Measurements from ENCODE around the gene MAN2A2. TPM values are rescaled to one million over a fixed set of nuclear protein-coding genes. Genes with fewer than 3 reads are reported as not detected.
"Not testable (repeated sequence)": the region's sequence is repeated elsewhere in the genome, so short reads cannot be mapped to it uniquely, and the experiment has no call there.

Gene MAN2A2
- total RNA-seq, 2 experiments from 2014 or later = 108 to 111 TPM

DNA sequence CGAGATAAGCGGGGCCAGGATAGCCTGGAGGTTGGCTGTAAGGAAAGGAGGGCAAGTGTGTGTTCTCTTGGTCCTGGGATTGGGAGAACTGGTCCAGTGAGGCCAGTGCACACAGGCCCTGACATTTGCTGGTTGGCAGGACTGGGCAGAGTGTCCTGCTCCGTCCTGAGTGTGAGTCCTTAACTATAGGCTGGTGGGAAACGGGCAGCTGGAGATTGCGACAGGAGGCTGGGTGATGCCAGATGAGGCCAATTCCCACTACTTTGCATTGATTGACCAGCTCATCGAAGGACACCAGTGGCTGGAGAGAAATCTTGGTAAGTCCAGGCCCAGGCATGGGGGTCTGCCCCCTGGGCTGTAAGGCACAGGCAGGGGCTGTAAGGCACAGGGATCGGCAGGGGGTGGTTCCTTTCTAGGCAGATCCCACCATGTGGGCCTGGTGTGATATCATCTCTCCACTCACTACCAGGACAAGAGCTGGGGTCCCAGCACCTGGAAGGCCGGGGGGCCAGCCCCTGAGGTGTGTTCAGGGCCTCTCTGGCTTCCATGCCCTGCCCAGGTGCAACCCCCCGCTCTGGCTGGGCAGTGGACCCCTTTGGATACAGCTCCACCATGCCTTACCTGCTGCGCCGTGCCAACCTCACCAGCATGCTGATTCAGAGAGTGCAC lies 3.2 kb downstream of the MAN2A2 start:
- no peak overlapping the region for H3K4me3 Mint-ChIP-seq
- POLR2A ChIA-PET = interaction anchor here (1.6 to 7.0 kb wide), 2 partner anchors 16 to 26 kb away, joined by 4 to 141 read pairs; partner anchors contain the start of genes HDDC3 and UNC45A
- no peak overlapping the region for H3K27ac Mint-ChIP-seq
- peaks cover 20% of the 10 kb centered on the region for H3K4me1 Mint-ChIP-seq
- DNase-seq = no peak
- H3K36me3 Mint-ChIP-seq = peaks cover 15% of the 10 kb centered on the region
- no peak for ATAC-seq (ENCODE audit: low read depth)
- H3K9me3 Mint-ChIP-seq = no peaks in the 10 kb centered on the region
- H3K27me3 Mint-ChIP-seq = no peaks in the 10 kb centered on the region

DNA sequence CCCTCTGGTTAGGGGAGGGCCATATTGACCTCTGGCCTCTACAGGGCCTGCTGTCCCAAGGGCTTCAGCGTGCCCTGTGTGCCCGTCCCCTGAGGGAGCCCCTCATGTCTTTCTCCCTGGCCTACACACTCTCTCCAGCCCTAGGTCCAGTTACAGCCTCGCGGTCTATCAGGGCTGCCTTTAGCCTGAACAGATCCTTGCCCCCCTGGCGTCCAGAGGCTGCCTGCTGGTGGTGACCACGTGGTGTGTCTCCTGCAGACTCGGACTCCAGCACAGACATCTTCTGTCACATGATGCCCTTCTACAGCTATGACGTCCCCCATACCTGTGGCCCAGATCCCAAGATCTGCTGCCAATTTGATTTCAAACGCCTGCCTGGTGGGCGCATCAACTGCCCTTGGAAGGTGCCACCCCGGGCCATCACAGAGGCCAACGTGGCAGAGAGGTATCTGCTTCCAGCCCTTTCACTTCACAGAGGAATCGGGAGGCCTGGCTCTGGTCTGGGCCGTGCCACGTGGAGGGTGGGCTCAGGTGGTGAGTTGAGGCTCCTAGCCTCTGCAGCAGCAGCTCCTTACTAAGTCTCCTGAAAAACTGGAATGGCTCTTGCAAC lies 4.1 kb downstream of the MAN2A2 start:
- no peak overlapping the region for H3K4me3 Mint-ChIP-seq
- ATAC-seq (ENCODE audit: low read depth) (no peak), DNase-seq (no peak)
- no peaks in the 10 kb centered on the region for H3K9me3 Mint-ChIP-seq
- H3K36me3 Mint-ChIP-seq = peaks cover 16% of the 10 kb centered on the region
- no peak overlapping the region for H3K27ac Mint-ChIP-seq
- H3K4me1 Mint-ChIP-seq = peaks cover 12% of the 10 kb centered on the region
- POLR2A ChIA-PET = interaction anchor here (7.0 kb wide), 1 partner anchor 25 kb away, joined by 141 read pairs; the partner anchor contains the start of genes HDDC3 and UNC45A
- no peaks in the 10 kb centered on the region for H3K27me3 Mint-ChIP-seq

DNA sequence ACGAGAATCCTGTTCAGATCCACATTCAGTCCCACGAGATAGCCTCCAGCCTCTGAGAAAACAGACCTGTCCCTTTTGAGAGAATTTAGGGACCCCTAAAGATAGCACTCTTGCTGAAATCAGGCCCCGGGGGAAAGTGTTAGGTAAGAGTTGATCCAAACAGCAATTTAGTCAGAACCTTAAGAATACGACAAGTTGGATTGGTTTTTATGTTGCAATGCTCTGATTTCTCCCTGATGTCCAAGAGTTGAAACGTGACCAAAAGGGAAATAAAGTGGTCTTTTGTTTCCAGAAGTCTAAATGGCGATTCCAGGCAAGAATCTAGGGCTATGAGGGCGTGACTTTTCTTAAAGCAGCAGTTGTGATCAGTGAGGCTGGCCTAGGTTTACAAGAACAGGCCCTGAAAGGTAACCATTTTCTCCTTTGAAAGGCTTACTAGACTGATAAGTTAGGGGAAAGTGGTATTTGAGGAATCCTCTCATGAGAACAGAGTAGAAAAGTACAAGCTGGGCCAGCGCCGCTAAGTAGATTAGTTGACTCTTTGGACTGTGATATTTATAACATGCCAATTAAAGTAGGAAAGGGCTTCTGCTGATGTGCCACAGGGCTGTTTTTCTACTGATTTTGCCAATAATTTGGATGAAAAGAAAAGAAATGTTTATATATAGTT lies 4.9 kb downstream of the MAN2A2 start:
- ATAC-seq (ENCODE audit: low read depth) = no peak
- H3K4me1 Mint-ChIP-seq = peaks cover 11% of the 10 kb centered on the region
- H3K36me3 Mint-ChIP-seq = peaks cover 16% of the 10 kb centered on the region
- POLR2A ChIA-PET = no interaction called here
- DNase-seq = no peak
- H3K27ac Mint-ChIP-seq = no peak overlapping the region
- no peaks in the 10 kb centered on the region for H3K9me3 Mint-ChIP-seq
- no peak overlapping the region for H3K4me3 Mint-ChIP-seq
- H3K27me3 Mint-ChIP-seq = no peaks in the 10 kb centered on the region

DNA sequence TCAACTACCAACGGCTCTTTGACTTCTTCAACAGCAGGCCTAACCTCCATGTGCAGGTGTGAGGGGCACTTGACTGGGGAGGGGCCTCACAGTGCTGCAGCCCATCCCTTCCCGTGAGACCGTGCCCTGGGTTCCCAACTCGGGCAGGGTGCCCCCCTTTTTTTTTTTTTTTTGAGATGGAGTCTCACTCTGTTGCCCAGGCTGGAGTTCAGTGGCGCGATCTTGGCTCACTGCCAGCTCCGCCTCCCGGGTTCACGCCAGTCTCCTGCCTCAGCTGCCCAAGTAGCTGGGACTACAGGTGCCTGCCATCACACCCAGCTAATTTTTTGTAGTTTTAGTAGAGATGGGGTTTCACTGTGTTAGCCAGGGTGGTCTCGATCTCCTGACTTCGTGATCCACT lies 6.3 kb downstream of the MAN2A2 start:
- ATAC-seq (ENCODE audit: low read depth); H3K27ac Mint-ChIP-seq; POLR2A ChIA-PET; DNase-seq; H3K4me3 Mint-ChIP-seq; H3K9me3 Mint-ChIP-seq; H3K27me3 Mint-ChIP-seq; H3K4me1 Mint-ChIP-seq: not testable (repeated sequence)
- peaks cover 16% of the 10 kb centered on the region for H3K36me3 Mint-ChIP-seq

DNA sequence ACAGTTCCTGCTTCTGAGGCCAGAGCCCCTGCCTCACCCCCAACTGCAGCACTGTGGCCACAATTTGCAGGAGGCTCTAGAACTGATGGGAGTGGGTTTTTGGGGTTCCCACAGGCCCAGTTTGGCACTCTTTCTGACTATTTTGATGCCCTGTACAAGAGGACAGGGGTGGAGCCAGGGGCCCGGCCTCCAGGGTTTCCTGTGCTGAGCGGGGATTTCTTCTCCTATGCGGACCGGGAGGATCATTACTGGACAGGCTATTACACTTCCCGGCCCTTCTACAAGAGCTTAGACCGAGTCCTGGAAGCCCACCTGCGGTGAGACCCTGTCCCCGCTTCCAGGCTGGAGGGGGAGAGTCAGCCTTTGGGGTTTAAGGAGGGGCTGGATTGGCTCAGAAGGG lies 6.9 kb downstream of the MAN2A2 start:
- H3K36me3 Mint-ChIP-seq = peaks cover 16% of the 10 kb centered on the region
- H3K4me1 Mint-ChIP-seq = peaks cover 3% of the 10 kb centered on the region
- no peak overlapping the region for H3K27ac Mint-ChIP-seq
- no peaks in the 10 kb centered on the region for H3K27me3 Mint-ChIP-seq
- POLR2A ChIA-PET = interaction anchor here (1.2 kb wide), 1 partner anchor 12 kb away, joined by 3 read pairs; no protein-coding TSS in a partner anchor
- no peaks in the 10 kb centered on the region for H3K9me3 Mint-ChIP-seq
- DNase-seq (no peak), ATAC-seq (ENCODE audit: low read depth) (no peak)
- H3K4me3 Mint-ChIP-seq = no peak overlapping the region

DNA sequence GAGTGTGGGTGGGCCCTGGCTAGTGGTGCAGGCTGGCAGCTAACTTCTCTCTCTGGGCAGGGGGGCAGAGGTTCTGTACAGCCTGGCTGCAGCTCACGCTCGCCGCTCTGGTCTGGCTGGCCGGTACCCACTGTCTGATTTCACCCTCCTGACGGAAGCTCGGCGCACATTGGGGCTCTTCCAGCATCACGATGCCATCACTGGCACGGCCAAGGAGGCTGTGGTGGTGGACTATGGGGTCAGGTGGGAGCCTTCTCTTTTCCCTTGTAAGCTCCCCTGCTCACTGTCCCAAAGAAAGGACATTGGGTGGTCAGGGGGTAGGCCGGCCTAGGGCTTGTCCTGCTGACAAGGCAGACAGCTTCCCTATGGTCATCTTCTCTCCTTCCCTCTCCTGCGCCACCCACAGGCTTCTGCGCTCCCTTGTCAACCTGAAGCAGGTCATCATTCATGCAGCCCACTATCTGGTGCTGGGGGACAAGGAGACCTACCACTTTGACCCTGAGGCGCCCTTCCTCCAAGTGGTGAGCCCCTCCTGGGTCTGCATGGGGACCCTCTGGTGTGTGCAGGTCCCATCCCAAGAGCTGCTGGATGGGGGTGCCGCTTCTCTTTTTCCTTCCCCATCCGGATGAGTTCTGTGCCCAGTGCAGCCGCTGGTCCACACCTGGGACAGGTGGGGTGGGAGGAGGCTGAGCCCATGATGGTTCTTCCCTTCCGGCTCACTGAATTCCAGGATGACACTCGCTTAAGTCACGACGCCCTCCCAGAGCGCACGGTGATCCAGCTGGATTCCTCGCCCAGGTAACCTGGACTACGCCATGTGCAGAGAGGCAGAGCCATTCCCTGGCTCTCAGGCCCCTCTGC lies 7.6 kb downstream of the MAN2A2 start:
- Mint-ChIP-seq H3K36me3 (peaks cover 12% of the 10 kb centered on the region), H3K4me3 (no peak overlapping the region), H3K27ac (no peak overlapping the region), H3K27me3 (no peaks in the 10 kb centered on the region), H3K9me3 (no peaks in the 10 kb centered on the region), H3K4me1 (peaks cover 5% of the 10 kb centered on the region)
- ATAC-seq (ENCODE audit: low read depth) (no peak), DNase-seq (no peak)
- POLR2A ChIA-PET = interaction anchor here (1.2 kb wide), 1 partner anchor 11 kb away, joined by 3 read pairs; no protein-coding TSS in a partner anchor

DNA sequence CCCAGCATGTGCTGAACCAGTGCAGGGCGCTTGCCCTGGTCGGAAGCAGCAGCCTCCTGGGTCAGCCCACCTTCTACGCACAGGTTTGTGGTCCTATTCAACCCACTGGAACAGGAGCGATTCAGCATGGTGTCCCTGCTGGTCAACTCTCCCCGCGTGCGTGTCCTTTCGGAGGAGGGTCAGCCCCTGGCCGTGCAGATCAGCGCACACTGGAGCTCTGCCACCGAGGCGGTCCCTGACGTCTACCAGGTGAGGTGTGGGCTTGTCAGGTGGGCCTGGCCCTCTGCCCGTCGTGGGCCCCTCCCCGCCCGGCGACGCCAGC lies 8.2 kb downstream of the MAN2A2 start:
- H3K27me3 Mint-ChIP-seq = no peaks in the 10 kb centered on the region
- ATAC-seq (ENCODE audit: low read depth) (no peak), DNase-seq (no peak)
- peaks cover 8% of the 10 kb centered on the region for H3K36me3 Mint-ChIP-seq
- no peaks in the 10 kb centered on the region for H3K9me3 Mint-ChIP-seq
- no peak overlapping the region for H3K27ac Mint-ChIP-seq
- peaks cover 2% of the 10 kb centered on the region for H3K4me1 Mint-ChIP-seq
- POLR2A ChIA-PET = no interaction called here
- no peak overlapping the region for H3K4me3 Mint-ChIP-seq

DNA sequence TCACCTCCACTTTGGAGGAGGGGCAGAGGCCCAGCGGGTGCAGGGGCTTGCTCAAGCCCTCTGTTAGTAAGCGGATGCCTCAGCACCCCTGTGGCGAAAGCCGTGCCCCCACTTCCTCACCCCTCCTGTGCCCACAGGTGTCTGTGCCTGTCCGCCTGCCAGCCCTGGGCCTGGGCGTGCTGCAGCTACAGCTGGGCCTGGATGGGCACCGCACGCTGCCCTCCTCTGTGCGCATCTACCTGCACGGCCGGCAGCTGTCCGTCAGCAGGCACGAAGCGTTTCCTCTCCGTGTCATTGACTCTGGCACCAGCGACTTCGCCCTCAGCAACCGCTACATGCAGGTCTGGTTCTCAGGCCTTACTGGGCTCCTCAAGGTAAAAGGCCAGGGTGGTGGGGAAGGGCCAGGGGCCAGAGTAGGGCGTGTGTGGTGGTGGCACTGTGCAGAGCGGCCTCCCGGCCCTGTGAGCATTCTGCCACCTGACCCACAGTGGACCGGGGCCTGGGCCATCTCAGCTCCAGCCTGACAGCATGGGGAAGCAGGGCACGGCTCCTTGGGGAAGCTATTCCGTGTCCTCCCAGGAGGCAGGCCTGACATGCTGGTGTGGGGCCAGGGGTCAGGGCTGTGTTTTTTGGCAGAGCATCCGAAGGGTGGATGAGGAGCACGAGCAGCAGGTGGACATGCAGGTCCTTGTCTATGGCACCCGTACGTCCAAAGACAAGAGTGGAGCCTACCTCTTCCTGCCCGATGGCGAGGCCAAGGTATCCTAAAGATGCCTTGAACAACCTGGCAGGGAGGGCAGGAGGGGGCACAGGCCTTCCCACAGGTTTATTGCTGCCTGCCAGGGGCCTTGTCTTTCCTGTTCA lies 9.0 kb downstream of the MAN2A2 start:
- Mint-ChIP-seq H3K4me1 (peaks cover 2% of the 10 kb centered on the region), H3K4me3 (no peak overlapping the region), H3K36me3 (peaks cover 11% of the 10 kb centered on the region), H3K9me3 (no peaks in the 10 kb centered on the region), H3K27me3 (no peaks in the 10 kb centered on the region), H3K27ac (no peak overlapping the region)
- POLR2A ChIA-PET = interaction anchor here (3.3 kb wide), 1 partner anchor 9 kb away, joined by 17 read pairs; the partner anchor contains the start of gene MAN2A2
- no peak for DNase-seq
- ATAC-seq (ENCODE audit: low read depth) = no peak

DNA sequence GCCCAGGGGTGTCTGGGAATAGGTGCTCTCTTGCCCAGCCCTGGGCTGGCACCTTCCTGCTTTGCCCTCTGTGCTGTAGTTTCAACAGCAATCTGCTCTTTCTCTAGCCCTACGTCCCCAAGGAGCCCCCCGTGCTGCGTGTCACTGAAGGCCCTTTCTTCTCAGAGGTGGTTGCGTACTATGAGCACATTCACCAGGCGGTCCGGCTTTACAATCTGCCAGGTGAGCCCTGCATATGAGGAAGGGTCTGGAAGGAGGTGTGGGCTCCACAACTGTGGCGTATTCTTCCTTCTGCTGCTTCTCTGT lies 9.6 kb downstream of the MAN2A2 start:
- Mint-ChIP-seq H3K36me3 (peaks cover 13% of the 10 kb centered on the region), H3K27ac (no peak overlapping the region), H3K27me3 (no peaks in the 10 kb centered on the region), H3K4me3 (no peak overlapping the region), H3K4me1 (peaks cover 2% of the 10 kb centered on the region), H3K9me3 (no peaks in the 10 kb centered on the region)
- POLR2A ChIA-PET = interaction anchor here (3.3 kb wide), 1 partner anchor 10 kb away, joined by 17 read pairs; the partner anchor contains the start of gene MAN2A2
- no peak for DNase-seq
- no peak for ATAC-seq (ENCODE audit: low read depth)

DNA sequence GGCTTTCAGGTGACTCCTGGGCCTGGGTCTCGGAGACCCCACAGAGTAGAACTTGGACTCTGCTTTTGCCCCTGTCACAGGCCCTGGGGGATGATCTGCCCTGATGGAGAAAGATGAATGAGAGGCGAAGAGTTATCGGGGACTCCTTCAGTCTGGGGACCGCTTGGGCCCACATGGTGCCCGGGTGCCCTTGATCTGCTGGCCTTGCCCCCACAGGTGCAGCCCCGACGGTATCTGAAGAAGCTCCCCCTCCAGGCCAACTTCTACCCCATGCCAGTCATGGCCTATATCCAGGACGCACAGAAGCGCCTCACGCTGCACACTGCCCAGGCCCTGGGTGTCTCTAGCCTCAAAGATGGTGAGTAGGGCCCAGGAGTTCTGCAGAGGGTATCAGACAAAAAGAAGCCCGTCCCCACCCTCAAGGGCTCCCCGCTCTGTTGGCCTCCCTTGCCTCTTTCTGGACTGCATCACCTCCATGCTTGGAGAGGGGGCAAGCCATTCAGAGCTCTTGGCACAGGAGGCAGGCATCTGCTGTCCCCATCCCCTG lies 10.4 kb downstream of the MAN2A2 start:
- H3K36me3 Mint-ChIP-seq = peaks cover 14% of the 10 kb centered on the region
- no peaks in the 10 kb centered on the region for H3K9me3 Mint-ChIP-seq
- no peak overlapping the region for H3K4me3 Mint-ChIP-seq
- DNase-seq (no peak), ATAC-seq (ENCODE audit: low read depth) (no peak)
- H3K27me3 Mint-ChIP-seq = no peaks in the 10 kb centered on the region
- no peak overlapping the region for H3K27ac Mint-ChIP-seq
- H3K4me1 Mint-ChIP-seq = peaks cover 2% of the 10 kb centered on the region
- POLR2A ChIA-PET = interaction anchor here (0.7 to 3.3 kb wide), 2 partner anchors 10 to 18 kb away, joined by 3 to 17 read pairs; partner anchors contain the start of genes HDDC3 and MAN2A2

DNA sequence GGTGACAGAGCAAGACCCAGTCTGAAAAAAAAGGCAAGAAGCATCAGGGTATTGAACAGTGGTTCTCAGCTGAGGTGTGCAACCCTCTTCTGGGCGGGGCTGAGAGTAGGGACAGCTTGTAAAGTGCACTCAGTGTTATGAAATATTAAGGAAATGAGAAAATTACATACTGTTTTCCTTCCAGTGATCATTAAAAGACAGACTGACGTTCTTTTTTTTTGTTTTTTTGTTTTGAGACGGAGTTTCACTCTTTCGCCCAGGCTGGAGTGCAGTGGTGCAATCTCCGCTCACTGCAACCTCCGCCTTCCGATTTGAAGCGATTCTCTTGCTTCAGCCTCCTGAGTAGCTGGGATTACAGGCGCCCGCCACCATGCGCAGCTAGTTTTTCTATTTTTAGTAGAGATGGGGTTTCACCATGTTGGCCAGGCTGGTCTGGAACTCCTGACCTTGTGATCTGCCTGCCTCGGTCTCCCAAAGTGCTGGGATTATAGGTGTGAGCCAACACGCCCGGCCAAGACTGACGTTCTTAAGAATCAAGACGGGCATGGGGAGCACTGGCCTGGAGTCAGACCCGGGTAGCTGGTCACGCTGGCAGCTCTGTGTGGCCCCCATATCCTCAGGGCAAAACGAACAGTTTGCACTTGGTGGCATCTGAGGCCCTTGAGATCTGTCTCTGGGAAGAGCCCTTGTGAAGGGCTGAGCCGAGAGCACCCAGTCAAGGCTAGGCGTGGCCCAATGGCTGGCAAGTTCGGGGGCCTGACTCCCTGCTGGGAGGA lies 11.4 kb downstream of the MAN2A2 start:
- Mint-ChIP-seq H3K4me1 (peaks cover 2% of the 10 kb centered on the region), H3K4me3 (no peak overlapping the region), H3K36me3 (peaks cover 17% of the 10 kb centered on the region), H3K9me3 (no peaks in the 10 kb centered on the region), H3K27ac (no peak overlapping the region), H3K27me3 (no peaks in the 10 kb centered on the region)
- no peak for ATAC-seq (ENCODE audit: low read depth)
- POLR2A ChIA-PET = interaction anchor here (0.7 to 3.3 kb wide), 2 partner anchors 11 to 17 kb away, joined by 3 to 17 read pairs; partner anchors contain the start of genes HDDC3 and MAN2A2
- no peak for DNase-seq

Data from activated naive CD8-positive, alpha-beta T cell treated with anti-CD3 and anti-CD28 coated beads, Interleukin-2, amount 10 ng/mL, durations not matched to agents 7 days and 5 days (primary cell).